HCT116 (cell line): ENCODE measurements around the gene EEF1A2. TPM values are rescaled to one million over a fixed set of nuclear protein-coding genes. Genes with fewer than 3 reads are reported as not detected.

ENCODE experiments used
- ATAC-seq: fragments of 200-7000 bp; cut with Tn5 transposase; 2 replicates; pipeline ENCODE4 v1.9.1; 2020; ENCODE audit warnings: mild to moderate bottlenecking, moderate library complexity
- BruUV-seq: library from RNA; stranded (reverse); fragments of 400-500 nt; replicated peaks from 2 replicates; lab custom pipeline; 2021; lab: Mats Ljungman, UMichigan
- CTCF ChIA-PET: fragments of 300-600 bp; sonication (Branson Sonifier 250); formaldehyde crosslinking; loops from one replicate; lab custom pipeline; 2021; ENCODE audit warnings: antibody characterized with exemption; lab: Charles Lee
- POLR2A ChIA-PET: fragments of 300-600, 350-600 bp; sonication (Branson Sonifier 250); formaldehyde crosslinking; loops from one replicate; lab custom pipeline; 2021; ENCODE audit warnings: antibody characterized with exemption; lab: Charles Lee
- RAD21 ChIA-PET, 2 experiments: fragments of 300-600 bp; sonication (Branson Sonifier 250); formaldehyde crosslinking; loops; one replicate each; lab custom pipeline; 2023; ENCODE audit warnings: low total read pairs in 2 of 2; ENCODE audit not compliant: uncharacterized antibody in 2 of 2, unreplicated experiment in 2 of 2, low non-redundant PET in 1 of 2; lab: Charles Lee
- DNase-seq: peaks from one replicate; pipeline ENCODE4 v3.0.0-alpha.2; 2010; ENCODE audit warnings: low read depth, low spot score
- H2AFZ ChIP-seq: fragments of 200-600 bp; shearing (Covaris generic), sonication (generic); 2 replicates; pipeline ENCODE4 v1.6.1; 2017; ENCODE audit warnings: low read depth, mixed run types, mixed read lengths, antibody characterized with exemption, low read length; ENCODE audit not compliant: poor library complexity, severe bottlenecking
- H3K27ac ChIP-seq: 2 replicates; pipeline ENCODE4 v1.5.1; 2012; ENCODE audit warnings: low read depth, low read length
- H3K27me3 ChIP-seq: fragments of 200-600 bp; sonication (generic); 2 replicates; pipeline ENCODE4 v1.6.1; 2016; ENCODE audit warnings: mixed run types, low read length, mixed read lengths; ENCODE audit not compliant: insufficient read depth
- H3K36me3 ChIP-seq, 2 experiments: fragments of 200-500 bp in 1 of 2; fragments of 200-600 bp in 1 of 2; sonication (Bioruptor generic) in 1 of 2; sonication (generic) in 1 of 2; 2 replicates each; pipeline versions ENCODE4 v1.5.1 to v1.6.1; 2014 to 2016; ENCODE audit warnings: low read length in 2 of 2, inconsistent platforms in 1 of 2, mixed read lengths in 1 of 2, mixed run types in 1 of 2; ENCODE audit not compliant: insufficient read depth in 2 of 2, control insufficient read depth in 1 of 2
- H3K4me1 ChIP-seq, 2 experiments: fragments of 200-600 bp in 1 of 2; sonication (generic) in 1 of 2; 2 replicates each; pipeline versions ENCODE4 v1.5.1 to v1.6.1; 2012 to 2017; ENCODE audit warnings: low read length in 2 of 2, inconsistent platforms in 1 of 2, mild to moderate bottlenecking in 1 of 2, mixed read lengths in 1 of 2, mixed run types in 1 of 2, moderate library complexity in 1 of 2; ENCODE audit not compliant: insufficient read depth in 2 of 2, control insufficient read depth in 1 of 2
- H3K4me2 ChIP-seq: fragments of 200-600 bp; sonication (generic); 2 replicates; pipeline ENCODE4 v1.6.1; 2017; ENCODE audit warnings: mixed run types, low read length, mixed read lengths
- H3K4me3 ChIP-seq, 2 experiments: fragments of 200-600 bp in 1 of 2; sonication (generic) in 1 of 2; replicated peaks in 1 of 2; 2 replicates each; pipeline ENCODE4 v1.5.1; 2011 to 2016; ENCODE audit warnings: low read length in 2 of 2, control low read depth in 1 of 2, low read depth in 1 of 2, mild to moderate bottlenecking in 1 of 2, mixed read lengths in 1 of 2, mixed run types in 1 of 2
- H3K79me2 ChIP-seq: fragments of 200-600 bp; sonication (generic); 2 replicates; pipeline ENCODE4 v1.6.1; 2017; ENCODE audit warnings: mild to moderate bottlenecking, mixed run types, low read length, moderate library complexity, mixed read lengths; ENCODE audit not compliant: insufficient read depth
- H3K9ac ChIP-seq: fragments of 200-600 bp; sonication (generic); 2 replicates; pipeline ENCODE4 v1.6.1; 2016; ENCODE audit warnings: low read length, mixed read lengths
- H3K9me2 ChIP-seq: fragments of 200-600 bp; sonication (generic), shearing (Covaris generic); 2 replicates; pipeline ENCODE4 v1.6.1; 2017; ENCODE audit warnings: mixed run types, mild to moderate bottlenecking, moderate library complexity; ENCODE audit not compliant: insufficient read depth
- H3K9me3 ChIP-seq, 2 experiments: fragments of 200-500 bp in 1 of 2; fragments of 200-600 bp in 1 of 2; sonication (Bioruptor generic) in 1 of 2; sonication (generic) in 1 of 2; 2 replicates each; pipeline ENCODE4 v1.6.1; 2014 to 2017; ENCODE audit warnings: low read length in 2 of 2, mixed read lengths in 2 of 2, inconsistent platforms in 1 of 2, low read depth in 1 of 2, mild to moderate bottlenecking in 1 of 2, mixed run types in 1 of 2, moderate library complexity in 1 of 2; ENCODE audit not compliant: control insufficient read depth in 1 of 2, insufficient read depth in 1 of 2
- H4K20me1 ChIP-seq: fragments of 200-600 bp; sonication (generic), shearing (Covaris generic); 2 replicates; pipeline ENCODE4 v1.6.1; 2017; ENCODE audit warnings: mixed run types, mild to moderate bottlenecking, moderate library complexity; ENCODE audit not compliant: insufficient read depth
- ATF3 ChIP-seq: IDR thresholded peaks from 2 replicates; pipeline ENCODE4 v1.6.1; 2012
- CBX3 ChIP-seq: IDR thresholded peaks from 2 replicates; pipeline ENCODE4 v1.6.1; 2012; ENCODE audit warnings: low read depth
- EGR1 ChIP-seq: IDR thresholded peaks from 2 replicates; pipeline ENCODE4 v1.6.1; 2012; ENCODE audit warnings: low read depth
- ELF1 ChIP-seq: IDR thresholded peaks from 2 replicates; pipeline ENCODE4 v1.6.1; 2012; ENCODE audit warnings: low read depth, borderline replicate concordance
- EZH2 ChIP-seq: fragments of 200-600 bp; sonication (generic); IDR thresholded peaks from 2 replicates; pipeline ENCODE4 v1.6.1; 2017; ENCODE audit warnings: antibody characterized with exemption, mixed run types
- EZH2phosphoT487 ChIP-seq: fragments of 200-600 bp; IDR thresholded peaks from 2 replicates; pipeline ENCODE4 v1.6.1; 2018; ENCODE audit warnings: antibody characterized with exemption, borderline replicate concordance
- FOSL1 ChIP-seq: IDR thresholded peaks from 2 replicates; pipeline ENCODE4 v1.6.1; 2012; ENCODE audit warnings: low read depth
- POLR2A ChIP-seq: IDR thresholded peaks from 2 replicates; pipeline ENCODE4 v1.7.0; 2011; ENCODE audit warnings: borderline replicate concordance; ENCODE audit not compliant: insufficient read depth, insufficient read length; ENCODE audit errors: extremely low read depth
- POLR2AphosphoS5 ChIP-seq: IDR thresholded peaks from 2 replicates; pipeline ENCODE4 v1.6.1; 2011; ENCODE audit warnings: mild to moderate bottlenecking, low read depth, low read length, moderate library complexity
- RAD21 ChIP-seq: IDR thresholded peaks from 2 replicates; pipeline ENCODE4 v1.6.1; 2012; ENCODE audit warnings: low read depth, mild to moderate bottlenecking
- SIN3A ChIP-seq: IDR thresholded peaks from 2 replicates; pipeline ENCODE4 v1.6.1; 2012; ENCODE audit warnings: low read depth
- SP1 ChIP-seq: IDR thresholded peaks from 2 replicates; pipeline ENCODE4 v1.6.1; 2012; ENCODE audit warnings: low read depth
- SRF ChIP-seq: IDR thresholded peaks from 2 replicates; pipeline ENCODE4 v1.6.1; 2012; ENCODE audit warnings: low read depth
- YY1 ChIP-seq: IDR thresholded peaks from 2 replicates; pipeline ENCODE4 v1.6.1; 2011; ENCODE audit warnings: low read length, low read depth, moderate library complexity, mild to moderate bottlenecking; ENCODE audit not compliant: insufficient replicate concordance; ENCODE audit errors: extremely low read depth
- ZFX ChIP-seq: fragments of 450-650 bp; IDR thresholded peaks from 2 replicates; pipeline ENCODE4 v1.6.1; 2017
- intact Hi-C: fragments of 100-400 bp; cut with micrococcal nuclease; formaldehyde crosslinking; loops from 2 replicates; pipeline ENCODE4 v1.10.0; 2022
- total RNA-seq: library from RNA; stranded (reverse); gene quantifications from one replicate; pipeline ENCODE4 v1.2.1, GENCODE V29; 2021; ENCODE audit not compliant: unreplicated experiment
- TF ChIP-seq, protein P1 (sequence below): IDR thresholded peaks from 2 replicates; pipeline ENCODE4 v1.6.1; 2011; ENCODE audit warnings: mild to moderate bottlenecking, low read length, moderate library complexity; ENCODE audit not compliant: insufficient replicate concordance; ENCODE audit errors: extremely low read depth
- TF ChIP-seq, protein P2 (sequence below): IDR thresholded peaks from 2 replicates; pipeline ENCODE4 v1.6.1; 2012

EEF1A2 gene
- total RNA-seq, 1 experiment from 2014 or later: 454 TPM

DNA sequence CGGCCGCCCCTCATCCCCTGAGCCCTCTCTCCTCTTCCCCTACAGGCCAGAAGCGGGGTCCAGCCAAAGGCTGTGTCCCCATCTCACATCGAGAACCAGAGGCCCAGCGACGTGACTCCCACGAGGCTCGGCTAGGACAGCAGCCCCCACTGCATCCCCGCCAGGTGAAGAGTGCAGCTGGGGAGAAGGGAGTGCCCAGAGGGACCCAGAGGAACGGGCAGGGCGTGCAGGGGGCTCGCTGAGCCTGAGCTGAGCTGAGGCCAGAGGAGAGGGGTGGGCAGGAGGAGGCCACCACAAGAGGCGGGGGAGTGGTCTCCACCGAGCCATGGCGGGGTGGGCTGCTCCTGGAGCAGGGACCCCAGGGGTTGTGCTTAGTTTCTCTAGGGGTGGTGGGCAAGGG is 59.0 kb downstream of the EEF1A2 start:
- Histone ChIP-seq H2AFZ (no peak overlapping the region), H3K27me3 (no peaks in the 10 kb centered on the region), H3K79me2 (peaks cover 13% of the 10 kb centered on the region; the same call in 1 of the 2 replicates), H3K9ac (no peak overlapping the region), H3K27ac (no peak overlapping the region), H4K20me1 (no peaks in the 10 kb centered on the region), H3K36me3 (no peaks in the 10 kb centered on the region; a peak in 1 of 4 replicates), H3K4me3 (no peak overlapping the region)
- ChIA-PET CTCF (no interaction called here), POLR2A (no interaction called here)
- BruUV-seq: no TSS peak
- no peak for DNase-seq
- TF ChIP-seq ATF3 (no peak), EGR1 (no peak), POLR2A (no peak), CBX3 (no peak), SIN3A (no peak), ELF1 (no peak), POLR2AphosphoS5 (no peak), FOSL1 (no peak)
- TF ChIP-seq, protein P1, sequence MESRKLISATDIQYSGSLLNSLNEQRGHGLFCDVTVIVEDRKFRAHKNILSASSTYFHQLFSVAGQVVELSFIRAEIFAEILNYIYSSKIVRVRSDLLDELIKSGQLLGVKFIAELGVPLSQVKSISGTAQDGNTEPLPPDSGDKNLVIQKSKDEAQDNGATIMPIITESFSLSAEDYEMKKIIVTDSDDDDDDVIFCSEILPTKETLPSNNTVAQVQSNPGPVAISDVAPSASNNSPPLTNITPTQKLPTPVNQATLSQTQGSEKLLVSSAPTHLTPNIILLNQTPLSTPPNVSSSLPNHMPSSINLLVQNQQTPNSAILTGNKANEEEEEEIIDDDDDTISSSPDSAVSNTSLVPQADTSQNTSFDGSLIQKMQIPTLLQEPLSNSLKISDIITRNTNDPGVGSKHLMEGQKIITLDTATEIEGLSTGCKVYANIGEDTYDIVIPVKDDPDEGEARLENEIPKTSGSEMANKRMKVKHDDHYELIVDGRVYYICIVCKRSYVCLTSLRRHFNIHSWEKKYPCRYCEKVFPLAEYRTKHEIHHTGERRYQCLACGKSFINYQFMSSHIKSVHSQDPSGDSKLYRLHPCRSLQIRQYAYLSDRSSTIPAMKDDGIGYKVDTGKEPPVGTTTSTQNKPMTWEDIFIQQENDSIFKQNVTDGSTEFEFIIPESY: no peak
- TF ChIP-seq, all 23 proteins: peak for 0
- RAD21 ChIA-PET: no interaction called here
- intact Hi-C loops: loop anchor here (10.0 kb wide), 1 partner anchor 95 kb away; the partner anchor contains the start of gene PTK6
- Histone ChIP-seq H3K4me2 (no peak overlapping the region), H3K9me2 (no peaks in the 10 kb centered on the region), H3K9me3 (no peaks in the 10 kb centered on the region; a peak in 1 of 4 replicates), H3K4me1 (peaks cover 0 to 7% of the 10 kb centered on the region in 2 experiments; a peak in 1 of 4 replicates)
- ATAC-seq: no peak

DNA sequence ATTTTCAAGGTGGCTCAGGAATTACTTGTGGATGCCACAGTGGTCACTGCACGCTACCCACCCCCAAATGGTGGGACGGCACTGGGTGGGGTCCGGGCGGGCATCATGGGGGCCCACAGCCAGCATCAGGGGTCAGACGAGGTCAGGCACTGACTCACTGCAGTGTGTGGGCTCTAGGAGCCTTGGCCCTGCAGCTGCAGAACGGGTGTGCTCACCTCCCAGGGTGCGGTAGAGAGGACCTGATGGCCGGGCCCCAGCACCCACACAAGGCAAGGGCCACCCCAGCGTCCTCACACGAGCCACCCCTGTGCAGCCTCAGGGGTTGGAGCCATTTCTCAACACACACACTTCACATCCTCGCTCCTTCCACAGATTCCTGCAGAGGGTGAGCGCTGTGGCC is 60.8 kb downstream of the EEF1A2 start:
- no TSS peak for BruUV-seq
- Histone ChIP-seq H3K4me2 (no peak overlapping the region), H3K4me1 (peaks cover 3 to 13% of the 10 kb centered on the region in 2 experiments; a peak in 2 of 4 replicates), H3K27ac (no peak overlapping the region), H3K27me3 (no peaks in the 10 kb centered on the region), H3K9ac (no peak overlapping the region), H3K9me2 (no peaks in the 10 kb centered on the region), H3K9me3 (no peaks in the 10 kb centered on the region; a peak in 1 of 4 replicates), H3K4me3 (no peak overlapping the region), H3K36me3 (no peaks in the 10 kb centered on the region; a peak in 1 of 4 replicates), H4K20me1 (no peaks in the 10 kb centered on the region), H2AFZ (no peak overlapping the region), H3K79me2 (peaks cover 9% of the 10 kb centered on the region; the same call in 1 of the 2 replicates)
- ChIA-PET POLR2A (no interaction called here), CTCF (no interaction called here), RAD21 (no interaction called here)
- no peak for TF ChIP-seq SP1
- no peak for TF ChIP-seq EZH2
- TF ChIP-seq ZFX: no peak
- TF ChIP-seq SIN3A: no peak
- no peak for TF ChIP-seq EZH2phosphoT487
- no peak for TF ChIP-seq ATF3
- TF ChIP-seq, protein P1: no peak
- no peak for TF ChIP-seq POLR2A
- TF ChIP-seq, protein P2, sequence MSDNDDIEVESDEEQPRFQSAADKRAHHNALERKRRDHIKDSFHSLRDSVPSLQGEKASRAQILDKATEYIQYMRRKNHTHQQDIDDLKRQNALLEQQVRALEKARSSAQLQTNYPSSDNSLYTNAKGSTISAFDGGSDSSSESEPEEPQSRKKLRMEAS: no peak
- no peak for TF ChIP-seq SRF
- TF ChIP-seq YY1: no peak
- no peak for TF ChIP-seq FOSL1
- no peak for TF ChIP-seq RAD21
- no peak for TF ChIP-seq CBX3
- DNase-seq: no peak
- intact Hi-C loops: loop anchor here (10.0 kb wide), 1 partner anchor 97 kb away; the partner anchor contains the start of gene PTK6
- ATAC-seq: no peak
